Psoas muscle (tissue), 8 donors: ENCODE data around the gene RAB40B. TPM values are rescaled to one million over a fixed set of nuclear protein-coding genes. Genes with fewer than 3 reads are reported as not detected.

Experiments
- ATAC-seq, 4 donors: fragments of 200-7000 bp; cut with Tn5 transposase; one replicate each; pipeline ENCODE4 v1.9.1; 2020; ENCODE audit warnings: moderate library complexity in 3 of 4, mild to moderate bottlenecking in 2 of 4
- DNase-seq, 2 donors: peaks; one replicate each; pipeline ENCODE4 v3.0.0-alpha.2; 2020
- H3K27ac ChIP-seq: fragments of 200-600 bp; one replicate; pipeline ENCODE4 v1.8.0; 2022
- H3K27me3 ChIP-seq, 3 donors: fragments of 200-600 bp in 1 of 3; one replicate each; pipeline versions ENCODE4 v1.6.1 to v1.8.0; 2013 to 2022; ENCODE audit warnings: low read length in 2 of 3, mild to moderate bottlenecking in 2 of 3, moderate library complexity in 1 of 3; ENCODE audit not compliant: insufficient read depth in 3 of 3
- H3K36me3 ChIP-seq, 2 donors: fragments of 200-600 bp in 1 of 2; one replicate each; pipeline versions ENCODE4 v1.6.1 to v1.8.0; 2013 to 2022; ENCODE audit warnings: low read depth in 1 of 2, mild to moderate bottlenecking in 1 of 2, moderate library complexity in 1 of 2; ENCODE audit not compliant: insufficient read depth in 1 of 2
- H3K4me1 ChIP-seq: fragments of 200-600 bp; one replicate; pipeline ENCODE4 v1.8.0; 2022
- H3K4me3 ChIP-seq: fragments of 200-600 bp; one replicate; pipeline ENCODE4 v1.8.0; 2022; ENCODE audit warnings: mild to moderate bottlenecking
- H3K9me3 ChIP-seq: fragments of 200-600 bp; one replicate; pipeline ENCODE4 v1.8.0; 2022
- WGBS, 3 donors: extraction: QIAGEN DNeasy Blood & Tissue Kit; methylation state at CpG; one replicate each; pipeline versions ENCODE4 v1.1.6 to v1.1.7; 2013; 5-methylcytosine and 5-hydroxymethylcytosine counted together
- intact Hi-C, 2 donors: fragments of 100-400 bp; cut with DNase I; formaldehyde crosslinking; loops; one replicate each; pipeline versions ENCODE4 v1.11.0 to v1.14.2; 2022
- polyA plus RNA-seq, 3 donors: library from polyadenylated mRNA; stranded (reverse); fragments of 200-250 nt; gene quantifications; one replicate each; pipeline ENCODE4 v1.2.3, GENCODE V29; 2013
- total RNA-seq, 4 donors: library from RNA; stranded (reverse); fragmentation: NEBNext Ultra II Directional in 2 of 4; extraction: Animal tissue kit (Norgen Biotek cat#: 25700) in 2 of 4; gene quantifications; one replicate each; pipeline versions ENCODE4 v1.2.1 to v1.2.4, GENCODE V29; 2021 to 2023
- TF ChIP-seq, protein P1 (sequence below): fragments of 200-600 bp; IDR thresholded peaks from one replicate; pipeline ENCODE4 v1.8.0; 2022; ENCODE audit warnings: antibody characterized with exemption
- donor health status: healthy with polysubstance abuse.
- donor health status: DM: no; HTN: no; CAD: no; lungs with moderate emphysema.
- donor health status: Bipolar disorder and iron deficiency.
- donor health status: healthy.
- donor health status: DM: yes; HTN: yes; CAD: no.
- donor health status: DM: no; HTN: no; CAD: no.
- donor health status: DM: no; HTN: no; CAD: no.
- donor health status: DM: yes; HTN: yes; CAD: no.

Gene RAB40B
- total and polyA plus RNA-seq, 7 donors = 3.9 to 42.9 (median 19.4) TPM

DNA sequence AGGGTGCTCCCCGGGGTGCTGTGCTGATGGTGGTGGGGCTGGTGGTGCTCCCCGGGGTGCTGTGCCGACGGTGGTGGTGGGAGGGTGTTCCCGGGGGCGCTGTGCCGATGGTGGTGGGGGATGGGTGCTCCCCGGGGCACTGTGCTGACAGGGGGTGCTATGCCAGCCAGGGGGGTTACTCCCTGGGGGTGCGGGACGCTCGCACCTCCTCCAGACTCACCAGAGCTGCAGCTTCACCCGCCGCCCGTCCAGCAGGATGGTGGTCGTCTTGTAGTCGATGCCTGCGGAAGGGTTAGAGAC lies 34.3 kb downstream of the RAB40B start:
- TF ChIP-seq, protein P1, sequence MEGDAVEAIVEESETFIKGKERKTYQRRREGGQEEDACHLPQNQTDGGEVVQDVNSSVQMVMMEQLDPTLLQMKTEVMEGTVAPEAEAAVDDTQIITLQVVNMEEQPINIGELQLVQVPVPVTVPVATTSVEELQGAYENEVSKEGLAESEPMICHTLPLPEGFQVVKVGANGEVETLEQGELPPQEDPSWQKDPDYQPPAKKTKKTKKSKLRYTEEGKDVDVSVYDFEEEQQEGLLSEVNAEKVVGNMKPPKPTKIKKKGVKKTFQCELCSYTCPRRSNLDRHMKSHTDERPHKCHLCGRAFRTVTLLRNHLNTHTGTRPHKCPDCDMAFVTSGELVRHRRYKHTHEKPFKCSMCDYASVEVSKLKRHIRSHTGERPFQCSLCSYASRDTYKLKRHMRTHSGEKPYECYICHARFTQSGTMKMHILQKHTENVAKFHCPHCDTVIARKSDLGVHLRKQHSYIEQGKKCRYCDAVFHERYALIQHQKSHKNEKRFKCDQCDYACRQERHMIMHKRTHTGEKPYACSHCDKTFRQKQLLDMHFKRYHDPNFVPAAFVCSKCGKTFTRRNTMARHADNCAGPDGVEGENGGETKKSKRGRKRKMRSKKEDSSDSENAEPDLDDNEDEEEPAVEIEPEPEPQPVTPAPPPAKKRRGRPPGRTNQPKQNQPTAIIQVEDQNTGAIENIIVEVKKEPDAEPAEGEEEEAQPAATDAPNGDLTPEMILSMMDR = no peak
- ATAC-seq = no peak
- Histone ChIP-seq H3K27me3 (no peaks in the 10 kb centered on the region), H3K4me1 (peaks cover 8% of the 10 kb centered on the region), H3K9me3 (no peaks in the 10 kb centered on the region), H3K4me3 (no peak overlapping the region), H3K27ac (no peak overlapping the region), H3K36me3 (peaks cover 0 to 25% of the 10 kb centered on the region in 2 donors)
- intact Hi-C loops = loop anchor here (10.0 kb wide), 2 partner anchors 251 to 261 kb away; no protein-coding TSS in a partner anchor
- DNase-seq = peak in 1 of 2 donors; percentile 11
- 88 to 91% (median 91%) methylated on average over 11 to 17 of the region's 17 CpGs for WGBS, 3 donors

DNA sequence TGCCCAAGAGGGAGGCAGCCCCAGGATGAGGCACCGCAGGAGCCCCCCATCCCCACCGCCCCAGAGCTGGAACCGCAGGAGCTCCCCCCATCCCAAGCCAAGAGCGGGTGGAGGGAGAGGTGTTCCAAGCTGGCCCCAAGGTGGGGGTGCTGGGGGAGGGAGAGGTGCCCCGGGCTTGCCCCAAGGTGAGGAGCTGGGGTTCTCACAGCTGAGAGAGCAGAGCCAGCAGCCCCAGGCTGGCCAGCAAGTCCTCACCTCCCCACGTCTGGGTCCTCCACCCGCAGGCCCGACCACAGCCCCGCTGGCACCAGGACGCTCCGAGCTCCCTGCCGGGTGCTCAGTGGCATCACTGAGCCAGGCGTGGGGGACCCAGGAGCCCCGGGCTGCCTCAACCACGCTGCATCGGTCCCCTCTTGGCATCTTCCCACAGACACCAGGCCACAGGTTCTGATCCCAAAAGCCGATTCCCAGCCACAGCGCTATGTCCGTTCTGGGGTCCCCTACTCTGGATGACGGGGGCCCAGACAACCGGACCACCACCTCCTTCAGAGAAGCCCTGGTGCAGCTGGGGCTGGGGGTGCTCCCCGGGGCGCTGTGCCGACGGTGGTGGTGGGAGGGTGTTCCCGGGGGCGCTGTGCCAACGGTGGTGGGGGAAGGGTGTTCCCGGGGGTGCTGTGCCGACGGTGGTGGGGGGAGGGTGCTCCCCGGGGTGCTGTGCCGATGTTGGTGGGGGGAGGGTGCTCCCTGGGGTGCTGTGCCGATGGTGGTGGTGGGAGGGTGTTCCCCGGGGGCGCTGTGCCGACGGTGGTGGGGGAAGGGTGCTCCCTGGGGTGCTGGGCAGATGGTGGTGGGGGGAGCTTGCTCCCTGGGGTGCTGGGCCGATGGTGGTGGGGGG lies 34.9 kb downstream of the RAB40B start:
- intact Hi-C loops = loop anchor here (10.0 kb wide), 2 partner anchors 251 to 261 kb away; no protein-coding TSS in a partner anchor
- 86 to 91% (median 86%) methylated on average over 35 to 39 of the region's 39 CpGs for WGBS, 3 donors

DNA sequence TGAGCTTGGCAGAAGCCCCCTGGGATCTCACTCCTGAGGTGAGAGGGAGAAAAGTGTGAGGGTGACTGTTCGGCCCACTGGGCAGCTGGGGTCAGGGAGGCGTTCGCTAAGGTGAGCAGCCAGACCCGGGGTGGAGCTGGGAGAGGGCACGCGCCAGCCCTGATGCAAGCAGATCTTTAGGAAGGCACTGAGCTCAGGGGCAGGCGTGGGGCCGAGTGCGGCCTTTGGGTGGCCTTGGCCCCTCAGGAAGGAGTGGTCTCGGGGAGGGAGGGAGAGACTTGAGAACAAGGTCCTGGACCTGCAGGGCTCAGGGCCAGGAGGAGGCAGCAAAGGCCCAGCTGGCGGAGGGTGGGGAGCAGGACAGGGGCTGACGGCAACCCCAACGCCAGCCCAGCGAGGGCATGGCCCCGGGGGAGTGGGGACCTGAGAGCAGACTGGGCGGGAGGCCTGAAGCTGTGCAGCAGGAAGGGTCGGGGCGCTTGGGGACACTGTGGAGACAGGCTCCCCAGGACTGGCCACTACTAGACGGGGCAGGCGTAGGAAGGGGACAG lies 35.7 kb downstream of the RAB40B start:
- intact Hi-C loops = loop anchor here (10.0 kb wide), 2 partner anchors 252 to 262 kb away; no protein-coding TSS in a partner anchor
- peaks cover 0 to 37% of the 10 kb centered on the region in 2 donors for H3K36me3 ChIP-seq
- H3K27me3 ChIP-seq = no peaks in the 10 kb centered on the region
- H3K27ac ChIP-seq = no peak overlapping the region
- peak in 1 of 2 donors; percentile 8 for DNase-seq
- H3K4me3 ChIP-seq = no peak overlapping the region
- TF ChIP-seq, protein P1 = no peak
- no peaks in the 10 kb centered on the region for H3K9me3 ChIP-seq
- H3K4me1 ChIP-seq = no peaks in the 10 kb centered on the region
- WGBS, 3 donors = 91 to 93% (median 93%) methylated on average over 19 to 20 of the region's 20 CpGs
- ATAC-seq = no peak

More for the DNA sequence above, 34.9 kb downstream of the RAB40B start:
- TF ChIP-seq, protein P1 = no peak
- no peak for ATAC-seq
- peak in 1 of 2 donors; percentile 9 for DNase-seq
- Histone ChIP-seq H3K27me3 (no peaks in the 10 kb centered on the region), H3K36me3 (peaks cover 0 to 30% of the 10 kb centered on the region in 2 donors), H3K27ac (no peak overlapping the region), H3K4me1 (peaks cover 2% of the 10 kb centered on the region), H3K4me3 (no peak overlapping the region), H3K9me3 (no peaks in the 10 kb centered on the region)

DNA sequence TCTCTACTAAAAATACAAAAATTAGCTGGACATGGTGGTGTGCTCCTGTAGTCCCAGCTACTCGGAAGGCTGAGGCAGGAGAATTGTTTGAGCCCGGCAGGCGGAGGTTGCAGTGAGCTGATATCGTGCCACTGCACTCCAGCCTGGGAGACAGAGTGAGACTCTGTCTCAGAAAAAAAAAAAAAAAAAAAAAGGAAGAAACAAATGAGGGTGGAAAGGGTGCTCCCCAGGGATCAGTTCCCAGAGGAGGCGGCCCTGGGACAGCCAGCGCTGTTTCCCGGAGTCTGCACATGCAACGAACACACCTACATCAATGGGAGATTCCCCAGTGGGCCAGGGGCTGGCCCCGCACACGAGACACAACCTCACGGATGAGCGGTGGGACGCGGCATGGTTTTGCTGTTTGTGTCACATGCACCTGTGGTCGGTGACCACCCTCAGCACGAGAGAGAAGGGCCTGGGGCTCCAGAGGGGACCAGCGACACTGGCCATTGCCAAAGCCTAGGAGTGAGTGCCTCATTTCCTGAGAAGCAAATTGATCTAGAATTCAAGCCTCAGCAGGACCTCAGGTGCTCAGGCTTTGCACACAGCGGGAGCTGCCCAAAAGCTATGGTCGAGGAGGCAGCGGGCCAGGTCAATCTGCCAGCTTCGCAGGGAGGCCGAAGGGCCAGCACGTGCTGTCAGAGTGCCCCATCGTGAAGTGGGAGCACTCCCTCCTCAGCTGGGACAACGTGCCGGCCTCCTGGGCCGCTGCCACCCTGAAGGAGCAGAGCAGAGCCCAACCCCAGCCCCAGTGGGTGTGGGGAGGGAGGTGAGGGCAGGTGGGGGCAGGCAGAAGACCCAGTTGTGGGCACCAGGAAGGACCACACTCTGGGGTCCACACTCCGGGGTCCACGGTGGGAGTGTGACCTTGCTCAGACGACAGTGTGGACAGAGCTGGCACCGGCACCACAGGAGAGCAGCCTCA lies 36.5 kb downstream of the RAB40B start:
- 83 to 87% (median 84%) methylated on average over 29 to 31 of the region's 31 CpGs for WGBS, 3 donors
- H3K4me3 ChIP-seq = no peak overlapping the region
- H3K9me3 ChIP-seq = no peaks in the 10 kb centered on the region
- TF ChIP-seq, protein P1 = no peak
- intact Hi-C loops = loop anchor here (10.0 kb wide), 2 partner anchors 253 to 263 kb away; no protein-coding TSS in a partner anchor
- ATAC-seq (no peak), DNase-seq (peak in 1 of 2 donors; percentile 7)
- H3K27ac ChIP-seq = no peak overlapping the region
- no peaks in the 10 kb centered on the region for H3K27me3 ChIP-seq
- H3K36me3 ChIP-seq = peaks cover 0 to 44% of the 10 kb centered on the region in 2 donors
- no peaks in the 10 kb centered on the region for H3K4me1 ChIP-seq
